ENCODE results near the gene TASP1.

TASP1 gene

DNA sequence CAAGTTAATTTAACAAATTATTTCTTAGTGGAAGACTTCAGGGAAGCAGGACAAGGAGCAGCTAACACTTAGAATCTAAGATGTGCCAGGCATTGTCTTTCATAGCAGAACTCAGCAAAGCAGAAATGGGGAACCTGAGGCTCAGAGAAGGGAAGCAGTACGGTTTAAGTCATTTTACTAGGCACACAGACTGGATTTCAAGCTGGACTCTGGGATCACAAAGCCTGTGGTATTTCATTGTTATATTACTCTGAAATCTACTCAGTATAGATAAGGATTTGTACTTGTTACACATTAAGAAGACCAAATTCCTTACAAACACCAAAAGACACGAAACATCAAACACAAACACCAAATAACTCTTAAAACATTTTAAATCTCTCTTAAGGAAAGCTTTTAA, 218.1 kb downstream of the TASP1 start:
- Histone ChIP-seq H3K27me3 (ENCODE audit: low read length) (no peaks in the 10 kb centered on the region), H3K36me3 (ENCODE audit: low read length) (no peaks in the 10 kb centered on the region), H4K20me1 (ENCODE audit: low read depth, low read length) (no peaks in the 10 kb centered on the region; the same call in 1 of the 2 replicates), H3K9me3 (ENCODE audit: insufficient read depth, low read length) (no peaks in the 10 kb centered on the region), H2AFZ (ENCODE audit: low read depth, low read length, severe bottlenecking) (no peak overlapping the region), H3F3A (ENCODE audit: insufficient read depth) (no peaks in the 10 kb centered on the region), H3K79me2 (ENCODE audit: insufficient read depth, low read length) (no peaks in the 10 kb centered on the region), H3K4me3 (ENCODE audit: insufficient read depth, low read length, poor library complexity, severe bottlenecking) (no peak overlapping the region), H3K4me2 (ENCODE audit: low read depth, low read length, poor library complexity, severe bottlenecking) (no peak overlapping the region), H3K27ac (ENCODE audit: low read depth, low read length) (no peak overlapping the region), H3K9me2 (replicated peaks; ENCODE audit: insufficient read depth, low read length) (no peaks in the 10 kb centered on the region), H3K9ac (ENCODE audit: low read length) (no peak overlapping the region)
- TF ChIP-seq, protein P1, sequence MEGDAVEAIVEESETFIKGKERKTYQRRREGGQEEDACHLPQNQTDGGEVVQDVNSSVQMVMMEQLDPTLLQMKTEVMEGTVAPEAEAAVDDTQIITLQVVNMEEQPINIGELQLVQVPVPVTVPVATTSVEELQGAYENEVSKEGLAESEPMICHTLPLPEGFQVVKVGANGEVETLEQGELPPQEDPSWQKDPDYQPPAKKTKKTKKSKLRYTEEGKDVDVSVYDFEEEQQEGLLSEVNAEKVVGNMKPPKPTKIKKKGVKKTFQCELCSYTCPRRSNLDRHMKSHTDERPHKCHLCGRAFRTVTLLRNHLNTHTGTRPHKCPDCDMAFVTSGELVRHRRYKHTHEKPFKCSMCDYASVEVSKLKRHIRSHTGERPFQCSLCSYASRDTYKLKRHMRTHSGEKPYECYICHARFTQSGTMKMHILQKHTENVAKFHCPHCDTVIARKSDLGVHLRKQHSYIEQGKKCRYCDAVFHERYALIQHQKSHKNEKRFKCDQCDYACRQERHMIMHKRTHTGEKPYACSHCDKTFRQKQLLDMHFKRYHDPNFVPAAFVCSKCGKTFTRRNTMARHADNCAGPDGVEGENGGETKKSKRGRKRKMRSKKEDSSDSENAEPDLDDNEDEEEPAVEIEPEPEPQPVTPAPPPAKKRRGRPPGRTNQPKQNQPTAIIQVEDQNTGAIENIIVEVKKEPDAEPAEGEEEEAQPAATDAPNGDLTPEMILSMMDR (IDR thresholded peaks at IDR 0.05; ENCODE audit: insufficient read depth, low read length, poor library complexity, severe bottlenecking): no peak
- TF ChIP-seq EZH2phosphoT487 (conservative IDR thresholded peaks at IDR 0.05; ENCODE audit: low read length): no peak

DNA sequence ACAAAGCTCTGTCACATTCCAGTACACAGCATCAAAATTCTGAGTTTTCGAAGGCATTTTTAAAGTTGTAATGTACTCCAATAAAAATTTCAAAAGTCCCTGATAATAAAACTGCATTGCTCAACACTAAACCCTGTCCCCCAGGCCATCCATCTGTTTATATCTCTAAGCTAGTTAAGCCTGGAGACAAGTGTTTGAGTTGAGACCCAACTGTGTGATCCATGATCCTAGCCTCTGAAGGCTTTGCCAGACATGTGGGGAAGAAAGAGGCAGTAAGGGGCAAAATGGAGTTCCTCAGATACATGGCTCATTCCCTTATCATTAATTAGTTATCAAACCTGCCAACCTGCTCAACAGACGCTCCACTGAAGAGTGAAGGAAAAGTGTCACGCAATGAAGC, 219.3 kb downstream of the TASP1 start:
- Histone ChIP-seq H3K9me3 (ENCODE audit: insufficient read depth, low read length) (no peaks in the 10 kb centered on the region), H3K36me3 (ENCODE audit: low read length) (no peaks in the 10 kb centered on the region), H3K4me2 (ENCODE audit: low read depth, low read length, poor library complexity, severe bottlenecking) (no peak overlapping the region), H2AFZ (ENCODE audit: low read depth, low read length, severe bottlenecking) (no peak overlapping the region), H4K20me1 (ENCODE audit: low read depth, low read length) (no peaks in the 10 kb centered on the region; the same call in 1 of the 2 replicates), H3K9me2 (replicated peaks; ENCODE audit: insufficient read depth, low read length) (no peaks in the 10 kb centered on the region), H3K79me2 (ENCODE audit: insufficient read depth, low read length) (no peaks in the 10 kb centered on the region), H3K27ac (ENCODE audit: low read depth, low read length) (no peak overlapping the region), H3K9ac (ENCODE audit: low read length) (no peak overlapping the region), H3K27me3 (ENCODE audit: low read length) (no peaks in the 10 kb centered on the region), H3K4me3 (ENCODE audit: insufficient read depth, low read length, poor library complexity, severe bottlenecking) (no peak overlapping the region), H3F3A (ENCODE audit: insufficient read depth) (no peaks in the 10 kb centered on the region)
- TF ChIP-seq, protein P1 (IDR thresholded peaks at IDR 0.05; ENCODE audit: insufficient read depth, low read length, poor library complexity, severe bottlenecking): no peak
- no peak for TF ChIP-seq EZH2phosphoT487 (conservative IDR thresholded peaks at IDR 0.05; ENCODE audit: low read length)

DNA sequence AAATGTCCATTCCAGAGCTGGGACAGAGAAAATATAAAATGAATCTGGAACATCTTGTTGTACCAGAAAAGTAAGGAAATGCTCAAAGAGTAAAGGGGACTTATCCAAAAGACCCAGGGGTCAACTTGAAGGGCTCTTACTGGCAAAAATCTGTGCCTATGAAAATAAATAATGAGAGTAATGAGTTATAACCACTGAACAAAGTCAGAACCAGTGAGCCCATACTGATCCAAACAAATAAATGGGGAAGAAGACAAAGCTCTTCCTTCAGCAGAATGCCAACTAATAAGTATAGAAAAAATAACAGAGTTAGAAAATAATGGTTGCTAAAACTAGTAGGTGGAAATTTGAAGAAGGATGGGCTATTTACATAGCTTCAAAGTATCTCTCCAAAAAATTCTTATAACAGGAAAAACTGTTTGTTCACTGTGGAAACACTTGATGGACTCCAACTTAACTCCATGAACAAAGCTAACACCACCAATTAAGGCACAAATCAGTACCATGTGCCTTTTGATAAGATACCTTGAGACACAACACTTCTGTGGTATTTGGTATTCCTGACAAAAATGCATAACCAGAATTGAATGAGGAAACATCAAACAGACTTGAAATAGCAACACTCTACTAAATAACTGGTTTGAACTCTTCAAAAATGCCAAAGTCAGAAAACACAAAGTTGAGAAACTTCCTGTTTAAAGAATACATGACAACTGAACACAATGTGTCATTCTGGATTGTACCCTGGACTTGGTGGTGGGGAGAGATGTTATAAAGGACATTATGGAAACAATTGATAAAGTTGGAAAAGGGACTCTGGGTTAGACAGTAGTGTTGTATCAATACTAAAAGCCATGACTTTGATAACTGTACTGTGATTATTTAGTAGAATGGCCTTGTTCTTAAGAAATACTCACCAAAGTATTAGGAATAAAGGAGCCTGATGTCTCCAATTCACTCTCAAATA, 220.2 kb downstream of the TASP1 start:
- H3K9me3 ChIP-seq (ENCODE audit: insufficient read depth, low read length): no peaks in the 10 kb centered on the region
- no peak overlapping the region for H3K4me2 ChIP-seq (ENCODE audit: low read depth, low read length, poor library complexity, severe bottlenecking)
- TF ChIP-seq EZH2phosphoT487 (conservative IDR thresholded peaks at IDR 0.05; ENCODE audit: low read length): no peak
- TF ChIP-seq, protein P1 (IDR thresholded peaks at IDR 0.05; ENCODE audit: insufficient read depth, low read length, poor library complexity, severe bottlenecking): no peak
- no peaks in the 10 kb centered on the region for H3K27me3 ChIP-seq (ENCODE audit: low read length)
- no peak overlapping the region for H3K9ac ChIP-seq (ENCODE audit: low read length)
- no peaks in the 10 kb centered on the region for H3K79me2 ChIP-seq (ENCODE audit: insufficient read depth, low read length)
- H3F3A ChIP-seq (ENCODE audit: insufficient read depth): no peaks in the 10 kb centered on the region
- H3K4me3 ChIP-seq (ENCODE audit: insufficient read depth, low read length, poor library complexity, severe bottlenecking): no peak overlapping the region
- H2AFZ ChIP-seq (ENCODE audit: low read depth, low read length, severe bottlenecking): no peak overlapping the region
- H3K9me2 ChIP-seq (replicated peaks; ENCODE audit: insufficient read depth, low read length): no peaks in the 10 kb centered on the region
- H4K20me1 ChIP-seq (ENCODE audit: low read depth, low read length): no peaks in the 10 kb centered on the region; the same call in 1 of the 2 replicates
- no peaks in the 10 kb centered on the region for H3K36me3 ChIP-seq (ENCODE audit: low read length)
- no peak overlapping the region for H3K27ac ChIP-seq (ENCODE audit: low read depth, low read length)
